ENCODE measurements around the gene GPR180.

The GPR180 gene

DNA sequence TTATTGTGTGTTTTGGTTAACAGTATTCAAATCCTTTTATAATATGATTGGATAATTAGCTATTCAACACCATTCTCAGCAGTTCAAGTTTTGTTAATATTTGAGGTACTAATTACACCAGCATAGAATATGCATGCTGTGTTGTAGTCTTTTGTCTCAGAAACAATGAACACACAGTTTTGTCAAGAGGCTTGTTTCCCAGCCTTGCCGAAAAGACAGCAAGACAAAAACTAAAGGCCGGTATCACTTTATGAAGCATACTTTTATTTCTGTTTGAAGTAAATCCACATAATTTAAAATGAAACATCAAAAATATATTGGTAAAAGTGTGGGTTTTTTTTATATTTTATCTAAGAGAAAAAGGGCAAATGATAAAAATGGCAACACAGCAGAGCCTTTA lies 7.5 kb downstream of the GPR180 start:
- no peak for DNase-seq (ENCODE audit: extremely low read depth, low read depth)
- TF ChIP-seq, protein P1, sequence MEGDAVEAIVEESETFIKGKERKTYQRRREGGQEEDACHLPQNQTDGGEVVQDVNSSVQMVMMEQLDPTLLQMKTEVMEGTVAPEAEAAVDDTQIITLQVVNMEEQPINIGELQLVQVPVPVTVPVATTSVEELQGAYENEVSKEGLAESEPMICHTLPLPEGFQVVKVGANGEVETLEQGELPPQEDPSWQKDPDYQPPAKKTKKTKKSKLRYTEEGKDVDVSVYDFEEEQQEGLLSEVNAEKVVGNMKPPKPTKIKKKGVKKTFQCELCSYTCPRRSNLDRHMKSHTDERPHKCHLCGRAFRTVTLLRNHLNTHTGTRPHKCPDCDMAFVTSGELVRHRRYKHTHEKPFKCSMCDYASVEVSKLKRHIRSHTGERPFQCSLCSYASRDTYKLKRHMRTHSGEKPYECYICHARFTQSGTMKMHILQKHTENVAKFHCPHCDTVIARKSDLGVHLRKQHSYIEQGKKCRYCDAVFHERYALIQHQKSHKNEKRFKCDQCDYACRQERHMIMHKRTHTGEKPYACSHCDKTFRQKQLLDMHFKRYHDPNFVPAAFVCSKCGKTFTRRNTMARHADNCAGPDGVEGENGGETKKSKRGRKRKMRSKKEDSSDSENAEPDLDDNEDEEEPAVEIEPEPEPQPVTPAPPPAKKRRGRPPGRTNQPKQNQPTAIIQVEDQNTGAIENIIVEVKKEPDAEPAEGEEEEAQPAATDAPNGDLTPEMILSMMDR (IDR thresholded peaks at IDR 0.05; ENCODE audit: low read depth, low read length) = no peak

DNA sequence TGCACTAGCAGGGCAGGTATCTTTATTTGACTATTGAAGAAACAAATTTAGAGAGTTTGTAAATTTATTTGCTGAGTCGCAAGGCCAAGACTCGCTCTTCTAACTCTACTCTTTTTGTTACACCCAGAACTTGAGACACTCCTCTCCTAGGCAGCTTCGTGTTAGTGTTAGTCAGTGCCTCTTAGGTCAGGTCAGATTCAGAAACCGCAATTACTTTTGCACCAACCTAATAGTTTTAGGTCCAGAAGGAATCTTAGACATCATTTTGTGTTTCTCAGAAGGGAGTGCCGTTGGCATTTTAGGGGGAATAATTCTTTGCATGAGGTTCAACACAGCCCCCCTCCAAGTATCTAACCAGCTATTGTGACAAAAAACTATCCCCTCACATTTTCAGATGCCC lies 8.8 kb downstream of the GPR180 start:
- DNase-seq (ENCODE audit: extremely low read depth, low read depth) = no peak
- TF ChIP-seq, protein P1 (IDR thresholded peaks at IDR 0.05; ENCODE audit: low read depth, low read length) = no peak

DNA sequence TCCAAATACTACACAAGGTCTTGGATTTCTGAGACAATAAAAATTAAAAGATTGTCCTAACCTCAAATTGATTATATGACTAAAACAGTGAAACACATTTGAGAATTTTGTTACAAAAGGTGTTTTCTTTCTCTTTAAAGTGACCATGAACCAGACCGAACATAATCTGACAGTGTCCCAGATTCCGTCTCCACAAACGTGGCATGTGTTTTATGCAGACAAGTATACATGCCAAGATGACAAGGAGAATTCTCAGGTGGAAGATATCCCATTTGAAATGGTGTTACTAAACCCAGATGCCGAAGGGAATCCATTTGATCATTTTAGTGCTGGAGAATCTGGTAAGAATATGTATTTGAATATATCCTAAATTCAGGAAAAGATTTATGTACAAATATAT lies 10.4 kb downstream of the GPR180 start:
- TF ChIP-seq, protein P1 (IDR thresholded peaks at IDR 0.05; ENCODE audit: low read depth, low read length) = no peak
- no peak for DNase-seq (ENCODE audit: extremely low read depth, low read depth)

DNA sequence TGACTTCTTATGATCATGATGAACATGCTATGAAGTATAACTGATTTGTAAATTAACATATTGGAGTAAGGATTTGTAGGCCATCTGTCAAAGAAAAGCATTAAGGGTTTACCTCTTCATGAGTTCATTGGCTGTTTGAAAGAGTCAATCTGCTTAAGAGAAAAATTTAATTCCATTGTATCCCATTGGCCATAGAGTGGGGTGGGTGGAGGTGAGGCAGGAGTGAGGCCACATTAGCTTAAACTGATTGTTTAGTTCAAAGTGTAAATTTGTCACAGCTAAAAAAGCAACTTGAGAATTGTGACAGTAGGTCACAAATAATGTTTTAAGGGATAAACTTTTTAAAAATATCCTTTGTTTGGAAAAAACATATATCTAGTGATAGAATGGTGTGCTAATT lies 11.4 kb downstream of the GPR180 start:
- DNase-seq (ENCODE audit: extremely low read depth, low read depth) = no peak

DNA sequence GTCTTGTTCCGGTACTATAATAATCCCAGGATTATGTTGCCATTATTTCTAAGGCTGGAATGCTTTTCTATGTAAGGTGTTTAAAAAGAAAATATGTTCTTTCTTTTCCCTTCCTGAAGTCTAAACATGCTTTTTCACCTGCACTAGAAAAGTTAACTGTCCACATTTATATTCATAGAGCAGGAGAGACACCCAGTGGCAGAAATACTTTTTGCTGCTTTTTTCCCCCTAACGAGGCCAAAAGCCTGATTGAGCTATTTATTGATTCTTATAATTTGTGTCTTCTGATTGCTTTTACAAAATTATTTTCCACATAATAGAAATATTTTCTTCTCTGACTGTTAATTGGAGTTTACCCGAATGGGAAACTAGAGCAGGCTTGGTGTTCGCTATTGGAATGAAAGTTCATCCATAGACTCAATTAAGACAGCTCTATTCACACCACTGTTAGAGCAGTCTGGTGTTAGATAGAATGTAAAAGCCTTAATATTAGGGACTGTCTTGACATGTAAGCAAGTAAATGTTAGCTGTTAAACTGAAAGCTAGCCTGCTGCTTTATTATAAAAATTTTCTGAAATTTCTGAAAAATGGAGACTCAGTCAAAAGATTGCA lies 15.8 kb downstream of the GPR180 start:
- TF ChIP-seq, protein P1 (IDR thresholded peaks at IDR 0.05; ENCODE audit: low read depth, low read length) = peak; percentile 48
- DNase-seq (ENCODE audit: extremely low read depth, low read depth) = no peak

More for the DNA sequence above, 11.4 kb downstream of the GPR180 start:
- TF ChIP-seq, protein P1 (IDR thresholded peaks at IDR 0.05; ENCODE audit: low read depth, low read length) = no peak

DNA sequence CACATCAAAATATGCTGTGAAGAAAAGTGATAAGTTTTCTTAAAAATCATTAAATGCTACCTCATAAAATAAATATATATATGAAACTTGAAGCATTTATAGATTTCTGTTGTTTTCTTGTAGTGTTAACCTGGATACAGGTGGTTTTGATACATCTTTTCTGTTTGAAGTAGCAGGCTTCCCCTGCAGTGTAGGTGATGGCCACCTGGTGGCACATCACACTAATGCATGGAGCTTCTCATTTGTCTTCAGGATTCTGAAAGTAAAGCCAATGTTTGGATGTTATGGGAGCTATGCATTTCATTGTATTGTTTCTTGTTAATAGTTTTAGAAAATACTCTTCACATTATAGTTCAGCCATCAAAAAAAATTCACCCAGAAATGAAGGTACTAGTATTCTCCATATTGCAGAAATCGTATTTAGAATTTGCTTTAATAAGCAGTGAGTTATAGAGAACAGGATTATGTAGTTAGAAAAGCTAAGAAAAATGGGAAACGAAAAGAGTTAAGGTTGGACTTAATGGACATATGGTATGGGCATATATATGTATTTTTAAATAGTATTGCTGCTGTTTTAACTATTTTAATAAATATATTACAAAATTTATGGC lies 18.7 kb downstream of the GPR180 start:
- no peak for DNase-seq (ENCODE audit: extremely low read depth, low read depth)
- TF ChIP-seq, protein P1 (IDR thresholded peaks at IDR 0.05; ENCODE audit: low read depth, low read length) = peak; percentile 65

DNA sequence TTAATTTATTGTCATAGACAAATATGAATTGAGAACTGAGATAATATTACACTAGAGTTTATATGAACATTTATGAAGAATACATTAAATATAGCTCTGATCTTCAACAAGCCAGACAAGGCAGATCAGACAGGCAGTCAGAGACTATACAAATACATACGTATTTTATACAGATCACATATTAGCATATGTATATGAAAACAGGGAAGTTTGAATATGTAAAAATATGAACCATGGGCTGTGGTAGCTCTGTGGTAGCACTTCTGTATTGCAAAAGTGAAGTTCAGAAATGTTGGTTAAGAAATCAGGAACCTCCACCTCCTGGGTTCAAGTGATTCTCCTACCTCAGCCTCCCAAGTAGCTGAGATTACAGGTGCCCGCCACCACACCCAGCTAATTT lies 20.7 kb downstream of the GPR180 start:
- TF ChIP-seq, protein P1 (IDR thresholded peaks at IDR 0.05; ENCODE audit: low read depth, low read length) = no peak

More for the DNA sequence above, 20.7 kb downstream of the GPR180 start:
- no peak for DNase-seq (ENCODE audit: extremely low read depth, low read depth)

All from AG09319 (cell line).